ENCODE data around the gene PRKG1. TPM values are rescaled to one million over a fixed set of nuclear protein-coding genes. Genes with fewer than 3 reads are reported as not detected.

PRKG1 gene
- total and polyA plus RNA-seq, 2 of the 4 experiments (the other 2 are of a cell fraction): 3.5 to 18.3 TPM

DNA sequence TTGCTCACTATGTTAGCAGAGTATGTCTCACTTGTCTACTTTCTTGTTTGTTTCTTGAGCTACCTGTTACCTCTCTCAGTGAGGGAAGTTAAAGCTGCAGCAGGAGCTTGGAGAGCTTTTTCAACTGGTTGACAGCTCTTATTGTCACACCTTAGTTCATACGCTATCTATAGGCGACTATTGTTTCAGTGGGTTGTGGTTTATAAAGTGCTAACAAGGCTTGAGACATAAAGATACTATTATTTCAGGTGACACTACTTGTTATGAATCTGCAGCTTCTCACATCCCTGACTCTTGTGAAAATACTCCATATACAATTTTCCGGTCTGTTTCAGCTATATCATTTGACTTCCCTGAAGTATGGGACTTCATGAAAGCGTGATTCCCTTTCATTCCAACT lies 457.8 kb downstream of the PRKG1 start:
- Histone ChIP-seq H3K18ac (ENCODE audit: low read depth, low read length) (no peak overlapping the region), H3K27me3 (ENCODE audit: control insufficient read depth, insufficient read depth, low read length) (no peaks in the 10 kb centered on the region), H3K4me3 (ENCODE audit: insufficient read depth, low read depth, low read length) (no peak overlapping the region), H3K9me3 (ENCODE audit: control insufficient read depth, insufficient read depth, low read length) (no peaks in the 10 kb centered on the region), H2BK20ac (ENCODE audit: low read depth, low read length) (no peak overlapping the region), H3K23ac (ENCODE audit: low read depth, low read length) (no peak overlapping the region), H4K20me1 (ENCODE audit: insufficient read depth, low read length) (no peaks in the 10 kb centered on the region; the same call in 1 of the 2 replicates), H3K79me1 (ENCODE audit: low read depth in 1 of 2, low read length in 2 of 2) (peaks cover 0 to 3% of the 10 kb centered on the region in 2 experiments; a peak in 1 of 4 replicates), H3K27ac (ENCODE audit: insufficient read depth, low read length) (no peak overlapping the region), H3K36me3 (ENCODE audit: control insufficient read depth, insufficient read depth, low read length) (no peaks in the 10 kb centered on the region), H2BK120ac (ENCODE audit: low read depth, low read length) (no peak overlapping the region), H3K9ac (ENCODE audit: low read depth, low read length) (no peak overlapping the region), H2BK15ac (ENCODE audit: low read depth, low read length) (no peak overlapping the region), H4K91ac (ENCODE audit: insufficient read depth, low read depth, low read length) (no peak overlapping the region), H3K9me1 (ENCODE audit: insufficient read depth, low read length) (no peaks in the 10 kb centered on the region), H3K56ac (ENCODE audit: extremely low read depth, insufficient read depth, low read length) (no peak overlapping the region), H4K8ac (ENCODE audit: low read depth in 2 of 2, low read length in 2 of 2) (no peak overlapping the region), H2AK9ac (replicated peaks; ENCODE audit: low read depth, low read length, poor library complexity) (no peak overlapping the region), H3K14ac (replicated peaks; ENCODE audit: low read depth, low read length) (no peak overlapping the region), H3K4me1 (ENCODE audit: control insufficient read depth, insufficient read depth, low read length) (no peaks in the 10 kb centered on the region), H2AFZ (replicated peaks; ENCODE audit: low read length, poor library complexity) (no peak overlapping the region), H3K4ac (ENCODE audit: low read depth, low read length) (no peak overlapping the region), H2BK5ac (ENCODE audit: low read depth, low read length, poor library complexity, severe bottlenecking) (no peak overlapping the region), H3K4me2 (ENCODE audit: low read depth, low read length) (no peak overlapping the region), H4K5ac (ENCODE audit: low read depth, low read length) (no peak overlapping the region), H2AK5ac (ENCODE audit: low read depth, low read length) (no peak overlapping the region)
- in situ Hi-C loops (cut with MboI; ENCODE audit: low sequenced_read_pairs): no loop called here
- ChIA-PET POLR2A (ENCODE audit: unreplicated experiment) (no interaction called here), CTCF (interaction anchor here (0.6 kb wide), 1 partner anchor 8 kb away, joined by 3 read pairs; no protein-coding TSS in a partner anchor)
- no TSS peak for BruUV-seq (replicated peaks)
- TF ChIP-seq POLR2A (IDR thresholded peaks at IDR 0.05; ENCODE audit: low read depth, low read length) (no peak), MAZ (IDR thresholded peaks at IDR 0.05; ENCODE audit: borderline replicate concordance, low read depth, low read length) (no peak), RAD21 (IDR thresholded peaks at IDR 0.05; ENCODE audit: low read length) (no peak), NFE2L2 (IDR thresholded peaks at IDR 0.05; ENCODE audit: low read depth, low read length) (no peak), ELK1 (IDR thresholded peaks at IDR 0.05; ENCODE audit: borderline replicate concordance, low read depth, low read length) (no peak), MXI1 (IDR thresholded peaks at IDR 0.05; ENCODE audit: borderline replicate concordance, low read depth, low read length) (no peak), FOS (IDR thresholded peaks at IDR 0.05; ENCODE audit: low read depth, low read length) (no peak), MAFK (IDR thresholded peaks at IDR 0.05; ENCODE audit: low read depth, low read length) (no peak), CHD1 (IDR thresholded peaks at IDR 0.05; ENCODE audit: low read depth, low read length) (no peak), RCOR1 (IDR thresholded peaks at IDR 0.05; ENCODE audit: insufficient replicate concordance, low read length) (no peak), RFX5 (IDR thresholded peaks at IDR 0.05; ENCODE audit: low read depth, low read length) (no peak), BHLHE40 (IDR thresholded peaks at IDR 0.05; ENCODE audit: low read depth, low read length) (no peak), CEBPB (IDR thresholded peaks at IDR 0.05; ENCODE audit: low read depth, low read length) (no peak)
- TF ChIP-seq, protein P1, sequence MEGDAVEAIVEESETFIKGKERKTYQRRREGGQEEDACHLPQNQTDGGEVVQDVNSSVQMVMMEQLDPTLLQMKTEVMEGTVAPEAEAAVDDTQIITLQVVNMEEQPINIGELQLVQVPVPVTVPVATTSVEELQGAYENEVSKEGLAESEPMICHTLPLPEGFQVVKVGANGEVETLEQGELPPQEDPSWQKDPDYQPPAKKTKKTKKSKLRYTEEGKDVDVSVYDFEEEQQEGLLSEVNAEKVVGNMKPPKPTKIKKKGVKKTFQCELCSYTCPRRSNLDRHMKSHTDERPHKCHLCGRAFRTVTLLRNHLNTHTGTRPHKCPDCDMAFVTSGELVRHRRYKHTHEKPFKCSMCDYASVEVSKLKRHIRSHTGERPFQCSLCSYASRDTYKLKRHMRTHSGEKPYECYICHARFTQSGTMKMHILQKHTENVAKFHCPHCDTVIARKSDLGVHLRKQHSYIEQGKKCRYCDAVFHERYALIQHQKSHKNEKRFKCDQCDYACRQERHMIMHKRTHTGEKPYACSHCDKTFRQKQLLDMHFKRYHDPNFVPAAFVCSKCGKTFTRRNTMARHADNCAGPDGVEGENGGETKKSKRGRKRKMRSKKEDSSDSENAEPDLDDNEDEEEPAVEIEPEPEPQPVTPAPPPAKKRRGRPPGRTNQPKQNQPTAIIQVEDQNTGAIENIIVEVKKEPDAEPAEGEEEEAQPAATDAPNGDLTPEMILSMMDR (conservative IDR thresholded peaks at IDR 0.05; ENCODE audit: low read depth, low read length): no peak
- TF ChIP-seq, protein P2, sequence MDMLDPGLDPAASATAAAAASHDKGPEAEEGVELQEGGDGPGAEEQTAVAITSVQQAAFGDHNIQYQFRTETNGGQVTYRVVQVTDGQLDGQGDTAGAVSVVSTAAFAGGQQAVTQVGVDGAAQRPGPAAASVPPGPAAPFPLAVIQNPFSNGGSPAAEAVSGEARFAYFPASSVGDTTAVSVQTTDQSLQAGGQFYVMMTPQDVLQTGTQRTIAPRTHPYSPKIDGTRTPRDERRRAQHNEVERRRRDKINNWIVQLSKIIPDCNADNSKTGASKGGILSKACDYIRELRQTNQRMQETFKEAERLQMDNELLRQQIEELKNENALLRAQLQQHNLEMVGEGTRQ (IDR thresholded peaks at IDR 0.05; ENCODE audit: low read depth, low read length): no peak
- ATAC-seq (ENCODE audit: low read depth) (no peak), DNase-seq (no peak)
- intact Hi-C loops (cut with micrococcal nuclease): no loop called here
- dilution Hi-C loops (cut with HindIII; ENCODE audit: low sequenced_read_pairs, unreplicated experiment): no loop called here
- WGBS, 2 experiments (ENCODE audit: extremely low coverage in 2 of 2, insufficient read length in 1 of 2): no CpG with 5 or more reads among the region's 4 CpGs
